NCI-H446 treated with DMSO at 0.1 percent for 48 hours (cell line): ENCODE data around the gene TFB2M.
A peak's percentile ranks its signal among the peaks of the same experiment; 100 is the strongest.

Experiments used
- DNase-seq: peaks from one replicate; lab custom pipeline; 2025; lab: John Stamatoyannopoulos, UW

Gene TFB2M

DNA sequence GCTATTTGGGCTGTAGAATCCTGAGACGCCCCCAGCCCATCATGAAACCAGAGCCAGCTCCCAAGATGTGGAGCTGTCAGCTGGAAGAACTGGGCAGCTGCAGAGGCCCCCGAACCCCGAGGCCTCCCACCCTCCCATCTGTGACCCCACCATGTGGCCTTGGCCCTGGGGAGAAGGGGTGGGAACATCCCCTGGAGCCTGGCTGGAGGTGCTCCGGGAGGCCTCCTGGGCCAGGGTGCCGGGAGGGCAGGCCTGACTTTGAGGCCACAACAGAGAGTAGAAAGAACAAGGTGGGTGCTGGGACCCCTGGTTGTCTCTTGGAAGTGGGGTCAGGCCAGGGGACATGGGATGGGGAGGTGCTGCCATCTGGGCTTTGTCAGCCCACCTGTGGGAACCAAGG is 53.0 kb downstream of the TFB2M start:
- DNase-seq, result no peak

GRCh38 chr1:246512635-246513034 is 53.4 kb downstream of the TFB2M start:
- DNase-seq, result no peak

GRCh38 chr1:246512230-246512629 is 53.8 kb downstream of the TFB2M start:
- DNase-seq, result no peak

DNA sequence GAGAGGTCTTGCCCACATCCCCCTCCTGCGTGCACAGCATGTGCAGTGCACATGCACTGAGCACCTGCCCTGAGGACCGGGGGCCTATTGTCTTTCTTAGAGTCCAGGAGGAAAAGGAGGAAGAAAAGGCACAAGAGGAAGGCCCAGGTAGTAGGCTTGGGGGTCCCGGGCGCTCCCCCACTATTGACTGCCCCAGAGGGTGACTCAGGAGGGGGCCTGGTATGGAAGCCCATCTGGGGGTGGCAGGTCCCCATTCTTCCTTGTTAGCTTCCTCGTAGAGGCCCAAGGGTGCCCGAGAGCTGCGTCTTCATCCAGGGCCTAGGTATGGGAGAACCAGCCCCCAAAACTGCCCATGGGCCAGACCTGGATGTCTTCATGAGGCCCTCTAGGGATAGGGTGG is 54.9 kb downstream of the TFB2M start:
- DNase-seq, result no peak

DNA sequence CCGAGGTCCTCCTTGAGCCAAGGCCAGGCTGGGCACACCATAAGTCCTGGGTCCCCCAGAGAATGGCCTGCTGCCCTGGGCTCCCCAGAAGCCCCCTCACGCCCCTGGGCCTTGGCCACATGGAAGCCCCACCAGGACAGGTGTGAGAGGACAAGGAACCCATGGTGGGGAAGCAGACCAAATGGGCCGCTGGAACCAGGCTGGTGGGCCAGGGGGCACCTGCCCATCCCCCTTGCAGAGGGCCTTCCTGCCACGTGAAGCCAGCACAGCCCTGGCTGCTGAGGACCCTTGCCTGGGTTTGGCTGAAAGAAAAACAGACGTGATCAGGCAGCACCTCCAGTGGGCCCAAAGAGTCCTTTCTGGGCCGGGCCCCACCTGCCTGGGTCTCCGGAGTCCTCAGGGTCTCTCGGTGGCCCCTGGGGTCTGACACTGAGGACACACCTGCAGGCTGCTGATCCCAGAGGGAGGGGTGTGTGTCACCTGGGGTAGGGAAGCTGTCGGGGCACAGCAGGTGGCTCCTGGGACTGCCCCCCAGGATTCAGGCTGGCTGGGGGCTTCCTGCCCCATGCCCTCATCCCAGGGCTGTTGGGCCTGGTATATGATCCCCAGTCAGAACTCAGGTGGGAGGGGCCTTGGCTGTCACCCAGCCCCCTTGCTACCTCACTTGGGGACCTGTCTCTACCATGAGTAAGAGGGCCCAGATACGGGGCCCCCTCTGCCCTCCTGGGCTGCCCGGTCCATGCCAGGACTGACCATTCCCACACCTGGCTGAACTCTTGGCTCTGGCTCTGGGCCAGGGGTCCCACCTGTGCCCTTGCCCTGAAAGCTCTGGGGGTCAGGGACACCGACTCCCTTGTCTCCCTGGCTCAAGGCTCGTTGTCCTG is 55.7 kb downstream of the TFB2M start:
- DNase-seq, result no peak

DNA sequence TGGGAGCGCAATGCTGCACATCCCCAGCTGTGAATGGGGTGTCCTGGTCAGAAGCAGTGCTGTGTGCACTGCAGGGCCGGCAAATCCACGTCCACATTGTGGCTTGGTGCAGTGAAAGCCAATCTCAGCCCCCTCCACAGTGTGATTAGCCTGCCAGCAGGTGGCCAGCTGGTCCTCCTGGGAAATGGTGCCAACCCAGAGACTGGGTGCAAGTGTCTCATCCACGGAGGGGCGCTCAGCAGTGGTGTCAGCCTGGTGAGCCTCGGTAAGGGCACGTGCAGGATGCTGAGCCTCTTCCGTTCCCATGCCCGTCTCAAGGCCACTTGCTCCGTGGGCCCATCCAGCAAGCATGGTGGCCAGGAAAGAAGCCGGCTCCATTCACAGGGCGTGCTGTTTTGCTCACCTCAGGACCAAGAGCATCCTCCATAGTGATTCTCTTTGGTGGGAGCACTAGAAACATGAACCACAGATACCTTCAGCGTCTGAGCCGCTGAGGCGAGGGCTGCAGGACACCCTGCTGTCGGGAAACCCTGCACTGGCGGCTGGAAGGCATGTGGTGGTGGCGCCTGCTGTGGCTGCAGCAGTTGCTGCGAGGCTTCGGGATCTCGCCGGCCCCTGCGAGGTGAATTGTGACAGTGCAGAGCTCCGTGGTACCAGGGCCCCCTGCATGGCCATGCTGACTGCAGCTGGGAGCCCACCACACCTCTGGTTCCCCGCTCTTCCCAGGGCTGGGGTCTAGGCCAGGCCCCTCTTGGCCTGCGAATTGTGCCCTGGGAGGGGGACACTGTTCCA is 57.0 kb downstream of the TFB2M start:
- no peak for DNase-seq

GRCh38 chr1:246506674-246507481 is 59.2 kb downstream of the TFB2M start, which contains the start of gene SMYD3:
TSS of gene SMYD3 (minus strand) at chr1:246507279.
- peak; percentile 68 for DNase-seq

DNA sequence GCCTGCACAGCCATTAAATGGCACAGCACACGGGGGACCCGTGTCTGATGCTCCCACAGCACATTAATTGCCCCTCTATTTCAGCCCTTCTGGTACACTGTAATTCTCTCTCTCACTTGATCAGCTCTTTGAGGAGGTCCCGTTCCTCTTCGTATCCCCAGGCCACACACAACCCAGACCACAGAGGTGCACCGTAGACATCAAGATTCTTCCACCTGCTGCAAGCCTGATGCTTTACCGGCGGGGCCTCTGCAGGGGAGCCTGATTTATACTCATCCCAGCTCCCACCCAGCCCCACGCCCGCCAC is 59.7 kb downstream of the TFB2M start:
- DNase-seq, result no peak

DNA sequence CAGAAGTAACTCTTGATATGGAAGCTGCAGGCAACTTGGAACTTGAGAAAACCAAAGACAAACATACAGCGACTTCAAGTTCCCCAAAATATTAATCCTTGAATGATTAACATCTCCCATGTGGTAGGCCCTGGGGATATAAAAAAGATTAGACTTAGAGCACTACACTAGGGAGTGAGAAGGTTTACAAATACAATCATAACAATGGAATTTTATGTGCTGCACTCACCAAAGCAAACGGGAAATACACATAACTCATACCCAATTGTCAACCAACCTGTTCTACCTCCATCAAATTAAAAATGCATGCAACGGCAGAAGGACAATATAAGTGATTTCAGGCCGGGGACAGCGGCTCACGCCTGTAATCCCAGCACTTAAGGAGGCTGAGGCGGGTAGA is 62.7 kb downstream of the TFB2M start:
- DNase-seq, result no peak

DNA sequence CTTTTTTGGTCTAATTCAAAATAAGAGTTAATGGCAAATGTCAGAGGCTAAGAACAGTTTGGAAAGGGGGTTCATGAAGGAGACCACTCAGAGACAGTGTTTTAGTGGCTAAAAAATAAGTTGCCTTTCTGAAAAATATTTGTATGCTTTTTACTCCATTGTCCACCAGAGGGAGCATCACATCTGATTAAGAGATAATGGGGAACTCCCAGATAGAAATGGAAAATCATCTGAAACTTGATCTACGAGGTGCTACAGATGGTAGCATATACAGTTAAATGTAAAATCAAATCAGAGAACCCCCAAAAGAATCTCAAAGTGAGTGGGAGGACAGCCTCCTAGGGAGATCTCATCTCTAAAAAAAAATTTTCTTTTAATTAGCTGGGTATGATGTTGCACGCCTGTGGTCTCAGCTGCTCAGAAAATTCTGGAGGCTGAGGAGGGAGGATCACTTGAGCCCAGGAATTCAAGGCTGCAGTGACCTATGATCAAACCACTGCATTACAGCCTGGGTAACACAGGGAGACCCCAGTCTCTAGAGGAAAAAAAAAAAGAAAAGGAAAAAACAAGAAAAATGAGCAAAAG is 68.6 kb downstream of the TFB2M start:
- DNase-seq, result peak; percentile 38

- peak; percentile 38 for DNase-seq
Measured at GRCh38 chr1:246492611-246493245, 73.3 kb downstream of the TFB2M start.

- no peak for DNase-seq
Measured at GRCh38 chr1:246491551-246492053, 74.5 kb downstream of the TFB2M start.
